ENCODE measurements around the gene RAB3C. TPM values are rescaled to one million over a fixed set of nuclear protein-coding genes. Genes with fewer than 3 reads are reported as not detected.

RAB3C gene
- polyA plus RNA-seq, 1 experiment = not detected

DNA sequence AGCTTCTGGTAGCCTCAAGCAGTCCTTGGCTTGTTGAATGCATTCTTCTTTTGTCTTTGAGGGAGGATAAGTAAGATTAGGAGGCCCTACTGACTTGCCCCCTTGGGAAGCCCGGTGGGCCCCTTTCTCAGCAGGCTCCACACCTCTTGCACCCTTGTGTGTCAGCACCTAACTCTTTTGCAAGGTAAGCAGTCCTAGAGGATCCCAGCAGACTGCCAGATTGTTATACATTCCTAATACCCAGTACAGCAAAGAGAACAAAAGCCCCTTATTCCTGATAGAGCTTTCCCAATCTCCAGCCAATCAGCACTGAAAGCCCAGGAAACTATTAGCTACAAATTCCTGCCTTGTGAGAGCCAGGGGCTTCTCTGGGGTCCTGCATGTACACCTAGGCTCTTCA is 152.8 kb downstream of the RAB3C start:
- Histone ChIP-seq H3K27me3 (ENCODE audit: control insufficient read depth, insufficient read depth, low read length) (no peaks in the 10 kb centered on the region), H3K36me3 (ENCODE audit: control insufficient read depth, insufficient read depth, low read length) (no peaks in the 10 kb centered on the region), H3K4me3 (ENCODE audit: low read depth, low read length) (no peak overlapping the region)
- TF ChIP-seq, protein P1, sequence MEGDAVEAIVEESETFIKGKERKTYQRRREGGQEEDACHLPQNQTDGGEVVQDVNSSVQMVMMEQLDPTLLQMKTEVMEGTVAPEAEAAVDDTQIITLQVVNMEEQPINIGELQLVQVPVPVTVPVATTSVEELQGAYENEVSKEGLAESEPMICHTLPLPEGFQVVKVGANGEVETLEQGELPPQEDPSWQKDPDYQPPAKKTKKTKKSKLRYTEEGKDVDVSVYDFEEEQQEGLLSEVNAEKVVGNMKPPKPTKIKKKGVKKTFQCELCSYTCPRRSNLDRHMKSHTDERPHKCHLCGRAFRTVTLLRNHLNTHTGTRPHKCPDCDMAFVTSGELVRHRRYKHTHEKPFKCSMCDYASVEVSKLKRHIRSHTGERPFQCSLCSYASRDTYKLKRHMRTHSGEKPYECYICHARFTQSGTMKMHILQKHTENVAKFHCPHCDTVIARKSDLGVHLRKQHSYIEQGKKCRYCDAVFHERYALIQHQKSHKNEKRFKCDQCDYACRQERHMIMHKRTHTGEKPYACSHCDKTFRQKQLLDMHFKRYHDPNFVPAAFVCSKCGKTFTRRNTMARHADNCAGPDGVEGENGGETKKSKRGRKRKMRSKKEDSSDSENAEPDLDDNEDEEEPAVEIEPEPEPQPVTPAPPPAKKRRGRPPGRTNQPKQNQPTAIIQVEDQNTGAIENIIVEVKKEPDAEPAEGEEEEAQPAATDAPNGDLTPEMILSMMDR (IDR thresholded peaks at IDR 0.05; ENCODE audit: insufficient read depth, low read depth, low read length) = no peak
- ChIA-PET POLR2A (no interaction called here), CTCF (interaction anchor here (0.6 kb wide), 1 partner anchor 23 kb away, joined by 3 read pairs; no protein-coding TSS in a partner anchor)
- no peak for DNase-seq (ENCODE audit: low read depth)

DNA sequence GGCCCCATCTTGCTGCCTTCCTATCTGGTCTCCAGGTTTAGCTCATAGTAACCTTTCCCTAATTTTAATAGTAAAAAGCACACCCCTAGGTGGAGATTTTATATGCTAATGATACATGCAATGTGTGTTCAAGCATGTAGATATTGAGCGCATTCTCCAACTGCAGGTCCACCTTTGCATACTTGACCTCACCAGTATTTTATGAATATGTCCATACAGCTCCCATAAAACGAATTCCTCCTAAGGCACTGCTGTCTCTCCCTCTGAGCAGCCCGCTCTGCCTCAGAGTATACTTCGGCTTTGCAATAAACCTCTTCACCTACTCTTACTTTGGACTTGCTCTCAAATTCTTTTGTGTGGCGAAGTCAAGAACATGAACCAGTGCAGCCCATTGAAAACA is 153.3 kb downstream of the RAB3C start:
- Histone ChIP-seq H3K27me3 (ENCODE audit: control insufficient read depth, insufficient read depth, low read length) (no peaks in the 10 kb centered on the region), H3K36me3 (ENCODE audit: control insufficient read depth, insufficient read depth, low read length) (no peaks in the 10 kb centered on the region), H3K4me3 (ENCODE audit: low read depth, low read length) (no peak overlapping the region)
- DNase-seq (ENCODE audit: low read depth) = no peak
- CTCF ChIA-PET = interaction anchor here (0.6 kb wide), 1 partner anchor 22 kb away, joined by 3 read pairs; no protein-coding TSS in a partner anchor
- POLR2A ChIA-PET = no interaction called here
- TF ChIP-seq, protein P1 (IDR thresholded peaks at IDR 0.05; ENCODE audit: insufficient read depth, low read depth, low read length) = no peak

DNA sequence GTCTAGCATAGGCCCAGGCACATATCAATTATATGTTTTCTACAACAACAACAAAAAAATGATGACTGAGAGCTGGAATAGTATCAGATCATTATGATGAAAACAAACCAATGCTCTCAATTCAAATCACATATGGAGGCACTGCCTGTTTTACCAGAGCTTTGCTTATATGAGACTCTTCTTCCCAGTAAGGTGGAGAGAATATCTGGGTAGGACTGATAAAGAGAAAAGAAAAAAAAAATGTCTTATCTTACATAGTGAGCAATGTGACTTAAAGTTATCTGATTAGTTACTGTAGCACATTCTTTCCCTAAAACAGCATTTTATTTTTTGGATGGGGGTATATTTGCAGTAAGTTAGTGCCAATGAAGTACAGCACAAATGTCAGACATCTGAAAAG is 154.8 kb downstream of the RAB3C start:
- TF ChIP-seq, protein P1 (IDR thresholded peaks at IDR 0.05; ENCODE audit: insufficient read depth, low read depth, low read length) = no peak
- H3K36me3 ChIP-seq (ENCODE audit: control insufficient read depth, insufficient read depth, low read length) = no peaks in the 10 kb centered on the region
- ChIA-PET POLR2A (no interaction called here), CTCF (no interaction called here)
- H3K4me3 ChIP-seq (ENCODE audit: low read depth, low read length) = no peak overlapping the region
- no peaks in the 10 kb centered on the region for H3K27me3 ChIP-seq (ENCODE audit: control insufficient read depth, insufficient read depth, low read length)
- DNase-seq (ENCODE audit: low read depth) = no peak

DNA sequence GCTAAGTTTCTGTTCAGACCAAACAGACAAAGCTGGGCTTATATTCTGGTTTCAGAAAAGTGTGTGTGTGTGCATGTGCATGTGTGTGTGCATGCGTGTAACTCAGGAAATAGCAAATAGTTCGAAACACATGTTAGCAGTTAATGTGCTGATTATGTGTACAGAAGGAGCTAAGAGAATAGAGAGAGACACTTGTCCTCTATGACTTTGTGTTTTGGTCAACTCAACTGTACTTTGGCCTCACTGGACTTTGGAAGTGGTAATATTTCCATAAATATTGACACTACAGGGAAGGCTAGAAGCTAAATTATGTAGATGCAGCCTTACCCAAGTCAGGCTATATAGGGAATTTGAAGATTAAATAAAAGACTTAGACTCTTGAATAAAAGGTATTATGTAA is 155.5 kb downstream of the RAB3C start:
- POLR2A ChIA-PET = no interaction called here
- Histone ChIP-seq H3K27me3 (ENCODE audit: control insufficient read depth, insufficient read depth, low read length) (no peaks in the 10 kb centered on the region), H3K4me3 (ENCODE audit: low read depth, low read length) (no peak overlapping the region), H3K36me3 (ENCODE audit: control insufficient read depth, insufficient read depth, low read length) (no peaks in the 10 kb centered on the region)
- TF ChIP-seq, protein P1 (IDR thresholded peaks at IDR 0.05; ENCODE audit: insufficient read depth, low read depth, low read length) = no peak
- CTCF ChIA-PET = no interaction called here
- no peak for DNase-seq (ENCODE audit: low read depth)

DNA sequence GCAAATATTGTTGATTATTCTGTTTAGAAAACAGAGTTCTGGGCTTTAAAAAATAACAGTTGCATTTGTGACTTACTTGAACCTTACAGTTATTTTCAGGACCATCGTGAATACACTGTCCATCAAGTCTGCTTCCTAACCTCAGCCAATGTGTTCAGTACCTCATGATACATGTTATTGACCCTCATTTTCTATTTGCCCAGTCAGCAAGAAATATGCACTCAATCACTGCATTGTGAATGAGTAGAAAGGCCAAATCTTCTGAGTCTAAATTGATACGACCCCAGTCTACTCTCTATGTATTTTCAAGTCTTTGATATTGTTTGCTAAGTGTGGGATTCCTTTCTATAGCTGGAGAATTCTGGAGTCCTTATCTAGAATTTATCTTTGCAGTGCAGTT is 156.2 kb downstream of the RAB3C start:
- ChIA-PET POLR2A (no interaction called here), CTCF (no interaction called here)
- no peak for DNase-seq (ENCODE audit: low read depth)
- TF ChIP-seq, protein P1 (IDR thresholded peaks at IDR 0.05; ENCODE audit: insufficient read depth, low read depth, low read length) = no peak
- Histone ChIP-seq H3K27me3 (ENCODE audit: control insufficient read depth, insufficient read depth, low read length) (no peaks in the 10 kb centered on the region), H3K4me3 (ENCODE audit: low read depth, low read length) (no peak overlapping the region), H3K36me3 (ENCODE audit: control insufficient read depth, insufficient read depth, low read length) (no peaks in the 10 kb centered on the region)
